Measurements from ENCODE around the gene HMMR. TPM values are rescaled to one million over a fixed set of nuclear protein-coding genes. Genes with fewer than 3 reads are reported as not detected.

The HMMR gene
- total RNA-seq, 1 experiment from 2014 or later = 18.3 TPM

- no peak for DNase-seq (ENCODE audit: low spot score)
These were observed 3.6 kb upstream of the HMMR start for GRCh38 chr5:163456840-163457239.

- DNase-seq (ENCODE audit: low spot score) = peak; percentile 57
These were observed 1.6 kb upstream of the HMMR start for GRCh38 chr5:163458778-163459385.

- DNase-seq (ENCODE audit: low spot score) = peak; percentile 51
These were observed 992 bp upstream of the HMMR start for GRCh38 chr5:163459462-163459818.

GRCh38 chr5:163459819-163460561, 442 bp upstream of the HMMR start, which contains the start of gene NUDCD2:
Gene NUDCD2 (minus strand): TSS chr5:163460102. CDS start chr5:163460050, 52 bp downstream.
- DNase-seq (ENCODE audit: low spot score) = peak; percentile 97

- no peak for DNase-seq (ENCODE audit: low spot score)
These were observed 2.6 kb downstream of the HMMR start for GRCh38 chr5:163463063-163463435.

GRCh38 chr5:163467682-163468081, 7.2 kb downstream of the HMMR start:
- no peak for DNase-seq (ENCODE audit: low spot score)

- DNase-seq (ENCODE audit: low spot score) = no peak
These were observed 13.3 kb downstream of the HMMR start for GRCh38 chr5:163473635-163474243.

- DNase-seq (ENCODE audit: low spot score) = no peak
These were observed 15.0 kb downstream of the HMMR start for GRCh38 chr5:163475411-163475810.

- no peak for DNase-seq (ENCODE audit: low spot score)
These were observed 17.9 kb downstream of the HMMR start for GRCh38 chr5:163478126-163478981.

- DNase-seq (ENCODE audit: low spot score) = no peak
These were observed 18.5 kb downstream of the HMMR start for GRCh38 chr5:163478982-163479271.

- peak; percentile 23 for DNase-seq (ENCODE audit: low spot score)
These were observed 28.8 kb downstream of the HMMR start for GRCh38 chr5:163489055-163489744.

- DNase-seq (ENCODE audit: low spot score) = no peak
These were observed 29.3 kb downstream of the HMMR start for GRCh38 chr5:163489745-163490075.

GRCh38 chr5:163496286-163496685, 35.9 kb downstream of the HMMR start:
- no peak for DNase-seq (ENCODE audit: low spot score)

- DNase-seq (ENCODE audit: low spot score) = no peak
These were observed 36.9 kb downstream of the HMMR start for GRCh38 chr5:163497315-163497714.

GRCh38 chr5:163498886-163499285, 38.5 kb downstream of the HMMR start:
- DNase-seq (ENCODE audit: low spot score) = no peak

- DNase-seq (ENCODE audit: low spot score) = no peak
These were observed 42.1 kb downstream of the HMMR start for GRCh38 chr5:163502521-163502920.

- DNase-seq (ENCODE audit: low spot score) = peak; percentile 64
These were observed 43.0 kb downstream of the HMMR start for GRCh38 chr5:163503106-163504078.

- DNase-seq (ENCODE audit: low spot score) = peak; percentile 66
These were observed 43.9 kb downstream of the HMMR start for GRCh38 chr5:163504079-163504931.

GRCh38 chr5:163505049-163505367, 44.6 kb downstream of the HMMR start:
- DNase-seq (ENCODE audit: low spot score) = no peak
